Fibroblast of peridontal ligament (primary cell): Measurements from ENCODE around the gene SRGN.

Experiments
- DNase-seq: peaks from one replicate; pipeline ENCODE4 v3.0.0-alpha.2; 2010; ENCODE audit errors: extremely low read depth

Gene SRGN

DNA sequence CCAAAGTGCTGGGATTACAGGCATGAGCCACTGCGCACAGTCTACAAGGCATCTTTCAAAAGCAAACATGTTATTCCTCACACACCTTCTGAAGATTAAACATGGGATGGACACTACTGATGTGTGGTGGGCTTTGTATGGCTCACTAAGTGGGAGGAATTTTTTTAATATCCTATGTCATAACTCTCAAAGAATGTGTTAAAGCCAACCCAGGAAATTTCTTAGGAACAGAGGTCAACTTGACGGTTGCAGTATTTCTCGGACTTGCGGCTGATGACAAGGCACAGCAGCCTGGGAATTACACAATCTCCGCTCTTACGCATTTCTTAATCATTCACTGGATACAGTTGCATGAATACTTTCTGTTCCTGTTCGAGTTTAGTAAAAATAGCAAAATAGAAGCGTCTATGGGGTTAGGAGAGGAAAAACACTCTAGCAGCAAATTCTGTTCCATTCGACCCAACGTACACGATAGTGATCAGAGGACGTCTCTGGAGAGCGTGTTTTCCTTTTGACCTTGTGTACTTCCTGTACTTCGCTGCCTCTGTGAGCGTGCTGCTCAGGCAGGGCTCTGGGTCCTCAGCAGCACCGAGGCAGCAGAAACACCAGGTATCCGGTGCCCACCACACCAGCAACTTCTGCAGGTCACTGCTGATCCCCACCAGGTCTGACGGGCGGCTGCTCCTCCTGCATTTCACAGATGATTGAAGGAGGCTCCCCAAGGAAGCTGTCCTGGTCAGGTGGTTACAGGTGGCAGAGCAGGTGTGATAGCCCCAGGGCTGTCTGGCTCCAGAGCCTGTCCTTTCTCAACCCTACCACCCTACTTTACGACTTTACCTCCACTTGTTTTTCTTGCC is 26.4 kb upstream of the SRGN start:
- peak; percentile 99 for DNase-seq

DNA sequence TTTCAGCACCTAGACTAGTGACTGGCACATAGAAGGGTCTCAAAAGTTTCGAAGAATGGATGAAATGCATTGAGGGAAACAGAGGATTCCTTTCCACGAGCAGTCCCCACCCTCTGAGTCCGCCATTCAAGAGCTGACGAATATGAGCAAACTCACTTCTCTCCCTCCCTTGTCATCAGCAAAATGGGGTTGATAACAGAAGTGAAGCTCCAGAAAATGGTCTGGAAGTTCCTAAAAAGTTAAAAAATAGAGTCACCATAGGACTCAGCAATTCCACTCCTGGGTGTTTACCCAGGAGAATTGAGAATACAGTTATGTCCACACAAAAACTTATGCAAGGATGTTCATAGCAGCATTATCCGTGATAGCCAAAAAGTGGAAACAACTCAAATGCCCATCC is 25.0 kb upstream of the SRGN start:
- no peak for DNase-seq

DNA sequence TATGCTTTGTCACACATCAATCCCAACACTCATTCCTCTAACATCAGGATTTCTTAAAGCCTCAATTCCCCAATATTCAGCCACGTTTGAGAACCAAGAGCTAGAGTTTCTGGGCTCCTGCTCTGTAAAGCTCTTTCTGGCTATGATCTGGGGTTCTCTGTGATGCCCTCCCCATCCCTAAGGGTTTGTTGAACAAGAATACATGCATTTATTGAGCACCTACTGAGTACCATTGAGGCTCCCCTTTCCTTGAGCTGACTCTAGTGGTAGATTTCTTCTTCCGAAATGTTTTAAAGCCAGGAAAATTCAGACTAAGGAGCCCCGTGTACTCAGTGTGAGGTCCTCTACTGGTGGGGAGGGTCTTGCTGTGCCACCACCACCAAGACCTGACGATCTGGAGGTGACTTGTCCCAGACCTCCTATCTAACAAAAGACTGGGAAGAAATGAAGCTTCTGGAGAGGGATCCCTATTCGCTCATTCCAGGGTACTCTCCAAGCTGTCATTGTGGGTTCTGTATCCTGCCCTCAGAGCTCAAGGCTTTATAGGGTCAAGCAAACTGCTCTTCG is 23.1 kb upstream of the SRGN start:
- no peak for DNase-seq

DNA sequence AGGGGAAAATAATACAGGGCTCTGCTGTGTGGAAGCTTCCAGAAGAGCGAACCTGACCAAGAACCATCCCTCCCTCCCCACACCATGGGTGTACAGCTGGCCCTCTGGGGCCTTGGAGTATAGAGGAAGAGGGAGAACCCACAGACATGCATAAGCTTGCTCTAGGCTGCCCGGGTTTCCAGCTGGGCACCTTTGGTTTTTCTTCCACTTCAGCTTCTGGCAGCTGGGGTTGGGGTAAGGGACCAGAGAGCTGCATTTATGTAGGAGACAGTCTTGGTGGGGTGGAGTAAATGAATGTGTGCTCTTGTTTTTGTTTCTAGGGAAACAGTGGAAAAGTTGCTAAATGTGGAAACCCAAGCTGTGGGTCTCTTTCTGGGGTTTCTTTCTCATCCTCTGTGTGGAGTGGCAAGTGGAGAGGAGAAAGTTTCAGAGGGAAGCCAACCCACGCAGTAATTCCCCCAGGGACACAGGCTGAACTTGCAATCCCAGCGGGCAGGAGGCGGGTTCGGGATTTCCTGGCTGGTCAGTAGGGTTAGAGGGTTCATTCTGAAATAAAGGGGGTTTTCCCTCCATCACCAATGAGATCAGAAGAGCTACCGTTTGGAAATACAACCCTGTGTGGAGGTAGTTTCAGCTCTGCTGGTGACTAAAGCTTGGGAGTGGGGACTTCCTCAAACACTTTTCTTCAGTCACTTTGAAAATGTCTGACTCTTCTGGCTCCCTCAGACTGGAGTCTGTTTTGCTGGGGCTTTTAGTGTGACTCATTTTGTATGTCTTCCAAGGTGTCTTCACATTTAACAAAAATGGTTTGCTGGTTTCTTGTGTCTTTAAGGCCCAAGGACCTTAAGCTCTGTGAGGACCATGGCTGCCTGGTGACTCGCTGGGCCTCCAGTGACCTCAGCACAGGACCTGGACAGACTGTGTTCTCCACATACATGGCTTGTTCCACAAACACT is 22.2 kb upstream of the SRGN start:
- DNase-seq, result peak; percentile 89

DNA sequence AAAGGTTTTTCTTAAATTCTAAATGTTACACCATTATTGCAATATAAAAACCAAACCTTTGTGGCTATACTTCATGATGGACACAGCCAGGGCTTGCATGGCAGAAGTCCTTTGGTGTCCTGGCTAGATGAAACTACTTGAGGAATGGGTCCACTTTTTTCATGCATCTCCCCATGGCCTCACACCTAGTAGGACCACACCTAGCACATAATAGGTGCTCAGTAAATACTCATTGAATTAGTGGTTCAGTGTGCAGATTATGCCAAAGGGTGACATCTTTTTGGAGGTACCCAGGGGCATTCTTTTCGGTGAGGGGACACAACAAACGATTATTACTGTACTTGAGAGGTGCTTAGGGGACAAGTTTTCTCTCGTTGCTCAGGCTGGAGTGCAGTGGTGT is 20.7 kb upstream of the SRGN start:
- DNase-seq, result no peak

DNA sequence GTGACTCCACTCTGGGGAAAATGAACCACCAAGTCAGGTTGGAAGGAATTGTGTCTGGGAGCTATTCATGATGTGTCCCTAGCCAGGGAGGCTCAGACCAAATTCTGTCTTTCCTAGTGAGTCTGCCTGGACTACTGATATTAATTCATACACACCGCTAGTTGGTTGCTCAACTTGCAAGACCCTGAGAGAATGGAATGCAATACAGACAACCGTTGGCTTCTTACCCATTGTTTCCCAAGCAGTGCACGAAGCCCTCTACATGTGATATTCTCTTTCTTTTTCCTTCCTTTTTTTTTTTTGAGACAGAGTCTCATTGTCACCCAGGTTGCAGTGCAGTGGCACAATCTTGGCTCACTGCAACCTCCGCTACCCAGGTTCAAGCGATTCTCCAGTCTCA is 19.4 kb upstream of the SRGN start:
- DNase-seq, result no peak

DNA sequence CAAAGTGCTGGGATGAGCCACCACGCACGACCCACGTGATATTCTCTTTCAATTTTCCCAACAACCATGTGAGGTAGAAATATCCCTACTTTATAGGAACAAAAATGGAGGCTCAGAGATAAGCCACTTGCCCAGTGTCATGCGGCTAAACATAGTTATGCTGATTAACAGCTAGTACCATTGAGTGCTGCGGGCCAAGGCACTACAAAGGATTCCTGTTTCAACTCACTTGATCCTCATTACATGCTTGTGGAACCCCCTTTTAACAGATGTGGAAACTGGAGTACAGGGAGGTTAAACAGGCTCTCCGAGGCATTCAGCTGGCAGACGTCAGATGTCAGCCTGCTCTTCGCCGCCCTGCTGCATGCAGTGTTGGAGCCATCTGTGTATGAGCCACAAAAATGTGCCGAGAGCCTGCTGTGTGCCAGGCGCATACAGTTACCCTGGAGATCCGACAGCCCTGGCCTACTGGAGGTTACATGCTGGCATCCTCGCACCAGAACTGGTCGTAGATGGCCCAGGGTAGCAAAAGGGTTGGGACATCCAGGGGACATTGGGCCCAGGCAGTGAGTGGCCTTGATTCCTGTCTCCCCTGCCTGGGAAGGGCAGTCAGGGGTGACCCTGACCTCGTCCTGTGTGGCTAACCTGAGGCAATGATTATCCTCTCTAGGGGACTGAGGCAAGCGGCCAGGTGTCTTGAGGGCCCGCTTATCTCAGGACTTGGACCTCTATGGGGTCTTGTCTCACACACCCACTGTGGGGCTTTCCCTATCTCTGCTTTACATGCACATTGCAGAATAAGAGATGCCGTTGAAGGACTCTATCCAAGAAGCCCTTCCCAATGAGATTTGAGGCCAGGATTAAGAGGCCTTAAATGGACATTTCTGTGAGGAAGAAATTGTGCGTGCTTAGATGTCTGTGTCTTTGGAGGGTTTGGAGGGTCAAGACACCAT is 18.5 kb upstream of the SRGN start:
- no peak for DNase-seq

DNA sequence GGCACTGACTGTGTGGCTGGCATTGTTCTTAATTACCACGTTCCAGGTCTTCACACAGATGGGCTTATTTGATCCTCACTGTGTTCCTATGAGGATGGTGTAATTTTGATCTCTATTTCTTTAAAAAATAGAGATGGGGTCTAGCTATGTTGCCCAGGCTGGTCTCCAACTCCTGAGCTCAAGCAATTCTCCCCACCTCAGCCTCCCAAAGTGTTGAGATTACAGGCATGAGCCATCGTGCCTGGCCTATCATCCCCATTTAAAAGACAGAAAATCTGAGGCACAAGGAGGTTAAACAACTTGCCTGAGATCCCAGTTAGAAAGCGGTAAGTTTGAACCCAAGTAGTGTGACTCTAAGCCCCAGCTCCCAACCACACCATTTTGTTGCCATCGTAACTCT is 17.0 kb upstream of the SRGN start:
- no peak for DNase-seq

DNA sequence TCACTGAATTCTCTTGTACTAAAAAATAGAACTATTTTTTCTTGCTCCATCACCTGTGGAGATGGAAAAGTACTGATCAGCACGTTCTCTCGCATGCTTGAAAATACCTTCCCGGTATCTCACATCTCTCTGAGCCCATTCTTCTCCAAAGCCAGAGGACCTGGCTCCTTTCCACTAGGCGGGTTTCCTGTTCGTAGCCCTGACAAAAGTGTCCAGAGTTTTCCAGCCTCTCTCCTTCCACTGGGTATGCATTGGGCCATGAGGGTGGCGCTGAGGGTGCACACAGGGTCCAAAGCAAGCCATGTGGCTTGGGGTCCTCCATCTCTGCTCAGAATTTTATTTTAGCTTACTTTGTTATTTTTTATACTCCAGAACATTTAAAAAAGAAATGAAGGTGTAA is 16.3 kb upstream of the SRGN start:
- DNase-seq, result no peak

DNA sequence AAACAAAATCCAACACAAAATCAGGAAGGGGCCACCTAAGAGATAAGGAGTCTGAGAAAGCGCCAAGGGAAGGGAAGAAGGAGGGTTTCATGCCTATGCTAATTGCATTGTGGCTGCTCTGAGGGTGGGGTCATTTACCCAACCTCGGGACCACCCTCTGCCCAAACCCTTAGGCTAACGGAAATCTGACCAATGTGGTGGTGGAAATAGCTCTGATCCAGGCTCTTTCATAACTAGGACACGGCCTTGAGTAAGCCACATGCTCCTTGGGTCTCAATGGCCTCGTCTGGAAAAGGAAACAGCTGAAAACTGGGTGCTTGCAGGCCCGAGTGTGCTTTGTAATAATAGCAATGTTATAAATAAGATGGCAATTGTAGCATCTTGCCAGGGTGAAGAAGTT is 14.9 kb upstream of the SRGN start:
- DNase-seq, result no peak

DNA sequence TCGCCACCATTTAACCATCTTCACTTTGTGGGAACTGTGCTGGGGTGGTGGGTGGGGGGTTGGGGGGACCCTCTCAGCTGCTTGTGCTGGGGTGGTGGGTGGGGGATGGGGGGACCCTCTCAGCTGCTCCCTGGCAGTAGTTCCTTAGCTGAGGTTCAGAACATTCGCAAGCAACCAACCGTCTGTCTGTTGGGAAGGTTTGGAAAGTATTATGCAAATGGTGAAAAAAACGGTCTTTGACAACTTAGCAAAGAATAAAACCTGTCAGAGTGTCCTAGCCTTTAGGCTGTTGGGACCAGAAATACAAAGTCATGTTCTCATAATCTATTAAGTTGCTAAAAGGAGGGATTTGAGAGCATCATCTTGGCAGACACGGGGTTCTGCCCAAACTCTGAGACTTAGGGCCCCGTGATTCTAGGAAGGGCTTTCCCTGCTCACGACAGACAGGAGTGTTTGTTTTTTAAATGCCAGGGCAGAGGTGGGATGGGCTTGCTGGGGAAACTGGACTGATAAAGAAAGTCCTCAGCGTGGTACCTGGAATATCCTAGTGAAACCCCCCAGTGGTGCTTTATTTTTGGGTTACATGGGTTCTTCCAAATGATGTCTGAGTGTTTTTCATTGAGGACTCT is 14.1 kb upstream of the SRGN start:
- DNase-seq, result no peak

DNA sequence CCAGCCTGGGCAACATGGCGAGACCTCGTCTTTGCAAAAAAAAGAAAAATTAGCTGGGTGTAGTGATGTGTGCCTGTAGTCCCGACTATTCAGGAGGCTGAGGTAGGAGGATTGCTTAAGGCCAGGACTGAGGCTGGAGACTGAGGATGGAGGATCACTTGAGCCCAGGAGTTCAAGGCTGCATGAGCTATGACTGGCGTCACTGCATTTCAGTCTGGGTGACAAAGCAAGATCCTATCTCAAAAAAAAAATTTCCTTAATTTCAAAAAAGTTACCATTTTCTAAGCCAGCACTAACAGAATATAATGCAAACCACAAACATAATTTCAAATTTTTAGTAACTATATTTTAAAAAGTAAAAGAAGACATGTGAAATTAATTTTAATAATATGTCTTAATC is 13.4 kb upstream of the SRGN start:
- no peak for DNase-seq

DNA sequence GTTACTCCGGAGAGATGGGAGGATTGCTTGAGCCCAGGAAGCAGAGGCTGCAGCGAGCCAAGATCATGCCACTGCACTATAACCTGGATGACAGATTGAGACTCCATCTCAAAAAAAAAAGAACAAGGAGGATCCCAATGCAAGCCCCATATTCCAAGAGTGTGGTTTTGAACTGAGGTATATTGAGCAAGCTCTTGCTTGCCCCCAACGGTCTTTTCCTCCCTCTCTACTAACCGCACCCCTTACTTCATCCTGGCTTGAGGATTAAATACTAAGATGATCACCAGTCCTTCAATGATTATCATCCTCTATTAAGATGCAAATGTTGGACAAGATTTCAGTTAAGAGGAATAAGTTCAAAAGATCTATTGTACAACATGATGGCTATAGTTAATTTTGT is 12.5 kb upstream of the SRGN start:
- no peak for DNase-seq

DNA sequence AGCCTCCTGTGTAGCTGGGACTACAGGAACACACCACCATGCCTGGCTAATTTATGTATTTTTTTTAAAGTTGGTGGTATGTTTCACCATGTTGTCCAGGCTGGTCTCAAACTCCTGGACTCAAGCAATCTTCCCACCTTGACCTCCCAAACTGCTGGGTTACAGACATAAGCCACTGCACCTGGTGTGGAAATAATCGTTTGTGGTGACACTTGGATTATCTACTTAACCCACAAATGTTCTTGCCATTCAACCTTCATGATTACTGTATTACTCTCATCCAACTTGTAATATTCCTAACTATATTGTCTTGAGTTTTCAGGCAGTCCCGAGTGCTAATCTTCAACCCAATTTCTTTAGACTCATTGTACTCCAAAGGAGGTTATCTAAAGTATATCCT is 9.6 kb upstream of the SRGN start:
- DNase-seq, result no peak

DNA sequence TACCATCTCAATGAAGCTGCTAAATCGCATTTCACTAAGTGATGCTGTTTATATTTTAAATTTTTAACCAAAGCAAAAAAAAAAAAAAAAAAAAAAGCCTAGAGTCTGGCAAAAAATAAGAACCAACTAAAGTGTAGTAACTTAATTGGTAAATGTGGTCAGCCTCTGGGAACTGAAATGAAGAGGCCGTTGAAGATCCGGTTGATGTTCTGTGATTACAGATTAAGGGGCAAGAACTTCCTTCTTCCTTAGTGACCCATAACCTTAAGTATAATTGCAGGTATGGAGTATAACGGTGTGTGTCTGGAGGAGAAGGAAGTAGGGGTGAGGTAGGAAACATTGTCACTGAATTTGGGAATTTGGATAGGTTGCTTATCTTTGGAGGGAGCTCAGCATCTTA is 7.7 kb upstream of the SRGN start:
- no peak for DNase-seq

DNA sequence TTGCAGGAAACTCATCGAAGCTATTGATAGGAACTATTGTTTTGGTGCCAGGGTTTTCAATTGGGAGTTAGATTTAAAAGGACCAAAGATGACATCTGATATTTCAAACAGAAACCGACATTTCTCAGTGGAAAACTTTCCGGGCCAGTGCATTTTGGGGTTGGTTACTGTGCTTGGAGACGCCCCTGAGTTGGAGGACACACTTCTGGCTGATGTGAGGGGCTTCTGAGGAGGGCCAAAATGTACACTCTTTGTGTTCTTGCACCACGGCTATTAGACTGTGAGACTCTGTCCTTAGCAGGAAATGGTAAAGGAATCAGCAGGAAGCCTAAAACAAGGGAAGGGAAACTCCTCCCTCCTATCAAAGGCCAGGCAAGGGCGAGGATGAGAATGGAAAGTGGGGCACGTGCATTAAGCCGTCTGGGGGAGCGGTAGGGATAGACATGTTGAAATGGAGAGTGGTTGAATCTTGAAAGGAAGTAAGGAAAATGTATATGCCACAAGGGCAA is 1.8 kb upstream of the SRGN start:
- DNase-seq, result peak; percentile 52

DNA sequence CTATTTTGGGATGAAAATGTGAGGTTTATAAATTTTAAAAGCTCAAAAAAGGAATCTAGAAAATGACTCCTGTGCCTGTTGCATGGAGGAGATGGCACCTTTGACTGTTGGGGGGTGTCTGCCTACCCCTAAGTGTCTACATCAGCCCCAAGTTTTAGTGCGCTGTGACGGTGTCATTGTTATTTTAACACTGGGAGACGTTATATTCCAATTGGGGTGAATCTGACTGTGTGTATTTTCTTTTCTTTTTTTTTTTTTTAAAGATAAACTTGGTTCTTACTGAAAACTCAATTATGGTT is 517 bp downstream of the SRGN start:
- no peak for DNase-seq

DNA sequence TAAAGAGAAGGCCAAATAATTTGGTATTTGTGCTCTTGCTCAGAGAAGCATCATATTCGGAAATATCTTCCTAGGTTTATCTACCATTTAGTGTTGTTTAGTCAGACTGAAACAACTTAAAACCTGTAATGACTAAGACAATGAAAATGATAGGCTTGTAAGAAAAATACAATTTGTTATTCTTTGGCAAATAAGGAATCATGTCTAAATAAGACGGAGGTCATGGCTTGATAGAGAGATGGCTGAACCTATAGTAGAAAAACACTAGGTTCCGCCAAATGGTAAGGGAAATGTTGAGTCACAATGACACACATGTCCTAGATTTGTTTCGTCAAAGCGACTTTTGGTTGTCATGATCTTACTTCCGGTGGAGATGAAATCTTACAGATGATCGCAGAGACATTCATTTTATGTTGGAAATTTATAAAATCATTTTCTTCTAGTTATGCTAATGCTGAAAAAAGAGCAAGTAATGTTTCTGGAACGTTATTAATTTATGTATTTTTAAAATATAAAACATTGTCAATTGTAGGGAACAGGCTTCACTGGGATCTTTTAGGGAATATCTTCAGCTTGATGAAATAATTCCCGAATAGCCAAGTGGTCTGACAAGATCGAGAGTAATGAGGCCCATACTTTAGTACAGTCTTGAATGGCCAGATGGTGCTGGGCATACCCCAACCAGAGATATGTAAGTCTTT is 1.0 kb downstream of the SRGN start:
- peak; percentile 69 for DNase-seq

DNA sequence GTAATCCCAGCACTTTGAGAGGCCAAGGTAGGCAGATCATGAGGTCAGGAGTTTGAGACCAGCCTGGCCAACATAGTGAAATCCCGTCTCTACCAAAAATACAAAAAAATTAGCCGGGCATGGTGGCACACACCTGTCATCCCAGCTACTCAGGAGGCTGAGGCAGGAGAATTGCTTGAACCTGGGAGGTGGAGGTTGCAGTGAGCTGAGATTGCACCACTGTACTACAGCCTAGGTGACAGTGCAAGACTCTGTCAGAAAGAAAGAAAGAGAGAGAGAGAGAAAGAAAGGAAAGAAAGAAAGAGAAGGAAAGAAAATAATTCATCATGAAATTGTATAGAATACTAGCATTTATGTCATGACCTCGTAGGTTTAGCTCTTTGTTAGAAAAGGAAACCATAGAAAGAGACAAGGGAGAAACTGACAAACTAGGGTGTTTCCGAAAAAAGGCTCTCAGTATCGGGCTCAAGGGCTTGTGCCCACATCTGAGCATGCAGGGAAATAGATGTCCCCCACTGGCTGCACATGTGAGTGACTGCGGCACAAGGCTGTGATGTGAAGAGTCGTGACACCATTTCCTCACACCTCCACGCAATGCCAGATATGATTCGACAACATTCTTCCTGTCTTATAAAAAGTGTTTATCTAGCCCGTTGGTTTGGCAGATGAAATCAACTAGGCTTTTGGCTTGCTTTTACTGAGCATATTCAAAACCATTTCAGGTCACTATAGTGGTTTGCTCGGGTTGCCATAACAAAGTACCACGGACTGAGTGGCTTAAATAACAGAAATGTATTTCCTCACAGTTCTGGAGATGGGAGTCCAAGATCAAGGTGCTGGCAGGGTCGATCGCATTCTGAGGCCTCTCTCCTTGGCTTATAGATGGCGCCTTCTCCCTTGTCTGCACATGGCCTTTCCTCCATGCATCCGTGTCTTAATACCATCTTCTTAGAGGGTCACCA is 2.0 kb downstream of the SRGN start:
- DNase-seq, result peak; percentile 57
